ENCODE data around the gene MNT. TPM values are rescaled to one million over a fixed set of nuclear protein-coding genes. Genes with fewer than 3 reads are reported as not detected.
A peak's percentile ranks its signal among the peaks of the same experiment; 100 is the strongest.

MNT gene
- total and polyA plus RNA-seq, 9 of the 15 experiments (the other 6 are each of a cell fraction or from before 2014, with no cell fraction given): 0.18 to 23.8 (median 5.3) TPM

DNA sequence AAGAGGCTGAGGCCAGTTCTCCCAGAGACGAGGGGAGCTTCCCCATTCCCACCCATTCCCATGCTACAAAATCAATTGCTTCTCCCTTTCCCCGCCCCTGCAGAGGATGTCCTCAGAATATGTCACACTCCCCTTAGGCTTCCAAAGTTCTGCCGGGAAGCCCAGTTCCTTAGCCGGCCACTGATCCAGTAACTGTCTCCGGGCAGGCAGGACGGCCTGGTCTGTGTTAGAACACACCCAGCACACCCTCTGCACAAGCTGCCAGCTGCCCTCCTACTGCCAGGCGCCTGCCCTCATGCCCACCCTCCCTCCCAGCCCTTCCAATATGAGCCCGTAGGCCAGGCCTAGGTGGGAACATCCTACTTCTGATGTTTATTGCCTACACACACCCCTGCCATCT, 32.5 kb downstream of the MNT start (continued):
- no peak for TF ChIP-seq FOXA1 (IDR thresholded peaks at IDR 0.05; ENCODE audit: borderline replicate concordance)
- TF ChIP-seq, protein P1, sequence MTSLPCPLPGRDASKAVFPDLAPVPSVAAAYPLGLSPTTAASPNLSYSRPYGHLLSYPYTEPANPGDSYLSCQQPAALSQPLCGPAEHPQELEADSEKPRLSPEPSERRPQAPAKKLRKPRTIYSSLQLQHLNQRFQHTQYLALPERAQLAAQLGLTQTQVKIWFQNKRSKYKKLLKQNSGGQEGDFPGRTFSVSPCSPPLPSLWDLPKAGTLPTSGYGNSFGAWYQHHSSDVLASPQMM (CRISPR knock-in tag; IDR thresholded peaks at IDR 0.05): no peak

DNA sequence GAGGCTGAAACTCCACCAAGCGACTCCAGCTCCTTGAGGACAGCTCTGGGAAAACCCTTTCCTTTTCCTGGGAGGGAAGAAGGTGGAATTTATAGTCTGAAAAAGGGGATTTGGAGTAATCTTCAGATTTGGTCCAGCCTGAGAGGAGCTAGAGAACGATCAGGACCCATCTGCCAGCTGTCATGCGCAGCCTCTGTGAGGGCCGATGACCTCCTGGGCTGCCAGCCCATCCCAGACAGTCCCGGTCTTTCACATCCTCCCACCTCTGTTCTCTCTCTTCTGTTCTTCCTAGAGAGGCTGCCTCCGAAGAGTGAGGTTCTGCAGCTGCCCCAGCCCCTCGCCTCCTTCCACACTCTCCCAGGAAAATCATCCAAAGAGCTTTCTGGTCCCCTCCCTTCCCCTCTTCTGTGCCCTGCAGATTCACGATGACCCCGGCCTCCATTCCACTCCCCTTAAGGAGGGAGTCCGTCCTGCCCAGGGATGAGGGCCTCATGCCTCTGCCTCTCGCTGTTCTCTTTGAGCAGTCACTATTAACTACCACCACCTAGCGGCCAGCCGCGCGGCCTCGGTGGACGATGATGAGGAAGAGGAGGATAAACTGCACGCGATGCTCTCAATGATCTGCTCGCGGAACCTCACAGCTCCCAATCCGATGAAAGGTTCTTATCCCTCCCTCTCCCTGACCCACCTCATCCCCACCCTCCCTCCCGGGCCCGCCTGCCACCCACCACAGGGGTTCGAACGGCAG, 33.9 kb downstream of the MNT start:
- in situ Hi-C loops (cut with MboI): no loop called here
- Histone ChIP-seq H4K20me1 (replicated peaks; ENCODE audit: control insufficient read depth, insufficient read depth, low read length) (no peaks in the 10 kb centered on the region), H3K4me1 (replicated peaks in 1 of 2; ENCODE audit: control insufficient read depth in 2 of 2, insufficient read depth in 2 of 2, low read length in 2 of 2) (peaks cover 0 to 6% of the 10 kb centered on the region in 2 experiments; a peak in 2 of 5 replicates), H3K79me2 (ENCODE audit: control insufficient read depth, insufficient read depth, low read length) (no peaks in the 10 kb centered on the region), H3K9me3 (replicated peaks; ENCODE audit: control insufficient read depth, insufficient read depth, low read depth, low read length) (no peaks in the 10 kb centered on the region), H2AFZ (ENCODE audit: low read depth, low read length) (no peak overlapping the region), H3K9me1 (ENCODE audit: control insufficient read depth, insufficient read depth, low read length) (no peaks in the 10 kb centered on the region), H3K27me3 (ENCODE audit: control insufficient read depth in 2 of 2, insufficient read depth in 2 of 2, low read length in 2 of 2) (no peaks in the 10 kb centered on the region), H3K27ac (ENCODE audit: extremely low read depth, low read depth, low read length) (no peak overlapping the region), H3K4me3 (no peak overlapping the region), H3K4me2 (ENCODE audit: insufficient read depth, low read length) (no peak overlapping the region), H3K9ac (ENCODE audit: insufficient read depth in 1 of 2, low read depth in 2 of 2, low read length in 2 of 2) (no peak overlapping the region), H3K36me3 (ENCODE audit: control insufficient read depth, insufficient read depth, low read length) (no peaks in the 10 kb centered on the region)
- intact Hi-C loops (cut with micrococcal nuclease): no loop called here
- no TSS peak for BruUV-seq (replicated peaks)
- ATAC-seq: peak; percentile 82
- TF ChIP-seq RBM25 (IDR thresholded peaks at IDR 0.05; ENCODE audit: low read depth, low read length, severe bottlenecking) (no peak), SNIP1 (IDR thresholded peaks at IDR 0.05; ENCODE audit: low read depth) (no peak)
- TF ChIP-seq, protein P2, sequence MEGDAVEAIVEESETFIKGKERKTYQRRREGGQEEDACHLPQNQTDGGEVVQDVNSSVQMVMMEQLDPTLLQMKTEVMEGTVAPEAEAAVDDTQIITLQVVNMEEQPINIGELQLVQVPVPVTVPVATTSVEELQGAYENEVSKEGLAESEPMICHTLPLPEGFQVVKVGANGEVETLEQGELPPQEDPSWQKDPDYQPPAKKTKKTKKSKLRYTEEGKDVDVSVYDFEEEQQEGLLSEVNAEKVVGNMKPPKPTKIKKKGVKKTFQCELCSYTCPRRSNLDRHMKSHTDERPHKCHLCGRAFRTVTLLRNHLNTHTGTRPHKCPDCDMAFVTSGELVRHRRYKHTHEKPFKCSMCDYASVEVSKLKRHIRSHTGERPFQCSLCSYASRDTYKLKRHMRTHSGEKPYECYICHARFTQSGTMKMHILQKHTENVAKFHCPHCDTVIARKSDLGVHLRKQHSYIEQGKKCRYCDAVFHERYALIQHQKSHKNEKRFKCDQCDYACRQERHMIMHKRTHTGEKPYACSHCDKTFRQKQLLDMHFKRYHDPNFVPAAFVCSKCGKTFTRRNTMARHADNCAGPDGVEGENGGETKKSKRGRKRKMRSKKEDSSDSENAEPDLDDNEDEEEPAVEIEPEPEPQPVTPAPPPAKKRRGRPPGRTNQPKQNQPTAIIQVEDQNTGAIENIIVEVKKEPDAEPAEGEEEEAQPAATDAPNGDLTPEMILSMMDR (IDR thresholded peaks at IDR 0.05 in 2 of 3, conservative IDR thresholded peaks at IDR 0.05 in 1 of 3; ENCODE audit: insufficient read depth in 2 of 3, low read depth in 1 of 3, low read length in 3 of 3): peak; percentile 42 to 44 (median 43)
- ChIA-PET CTCF (ENCODE audit: low intra/inter-chr PET ratio) (no interaction called here), POLR2A (no interaction called here)
- WGBS (ENCODE audit: insufficient coverage, low coverage, missing lambda C conversion rate): 84% methylated on average over 9 of the region's 26 CpGs
- peak; percentile 23 to 39 (median 30) for DNase-seq (ENCODE audit: extremely low read depth in 1 of 4, low spot score in 3 of 4)
- no peak for FAIRE-seq

All from K562 (cell line).